NCI-H2081 (cell line): ENCODE measurements around the gene FADS2.

Experiments used
- DNase-seq, 2 experiments: peaks; one replicate each; lab custom pipeline; 2025; lab: John Stamatoyannopoulos, UW

Gene FADS2

DNA sequence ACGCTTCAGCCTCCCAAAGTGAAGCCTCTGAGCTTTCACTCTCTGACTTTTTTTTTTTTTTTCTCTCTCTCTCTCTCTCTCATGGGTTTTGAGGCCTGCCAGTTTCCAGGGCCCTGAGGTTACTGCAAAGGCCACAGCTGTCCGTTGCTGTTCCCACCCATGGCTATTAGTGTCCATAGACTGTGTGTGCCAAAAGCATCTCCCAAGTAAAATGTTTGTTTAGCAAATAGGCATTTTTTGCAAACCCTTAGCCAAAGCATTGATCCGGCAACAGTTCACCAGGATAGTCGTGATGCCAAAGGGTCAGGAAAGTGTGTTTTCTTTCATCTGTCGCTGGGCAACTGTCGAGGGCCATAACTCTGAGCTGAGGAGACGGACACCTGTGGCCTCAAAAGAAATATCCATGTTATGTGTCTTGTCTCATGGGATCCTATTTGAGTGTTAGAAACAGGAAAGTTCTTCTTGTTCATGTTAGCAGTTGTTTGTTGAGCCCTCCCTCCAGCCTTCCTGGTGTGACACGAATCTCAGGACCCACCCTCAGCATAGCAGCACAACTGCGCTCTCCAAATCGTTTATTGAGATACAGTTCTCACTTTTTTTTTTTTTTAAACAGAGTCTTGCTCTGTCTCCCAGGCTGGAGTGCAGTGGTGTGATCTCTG is 18.4 kb downstream of the FADS2 start:
- no peak for DNase-seq

DNA sequence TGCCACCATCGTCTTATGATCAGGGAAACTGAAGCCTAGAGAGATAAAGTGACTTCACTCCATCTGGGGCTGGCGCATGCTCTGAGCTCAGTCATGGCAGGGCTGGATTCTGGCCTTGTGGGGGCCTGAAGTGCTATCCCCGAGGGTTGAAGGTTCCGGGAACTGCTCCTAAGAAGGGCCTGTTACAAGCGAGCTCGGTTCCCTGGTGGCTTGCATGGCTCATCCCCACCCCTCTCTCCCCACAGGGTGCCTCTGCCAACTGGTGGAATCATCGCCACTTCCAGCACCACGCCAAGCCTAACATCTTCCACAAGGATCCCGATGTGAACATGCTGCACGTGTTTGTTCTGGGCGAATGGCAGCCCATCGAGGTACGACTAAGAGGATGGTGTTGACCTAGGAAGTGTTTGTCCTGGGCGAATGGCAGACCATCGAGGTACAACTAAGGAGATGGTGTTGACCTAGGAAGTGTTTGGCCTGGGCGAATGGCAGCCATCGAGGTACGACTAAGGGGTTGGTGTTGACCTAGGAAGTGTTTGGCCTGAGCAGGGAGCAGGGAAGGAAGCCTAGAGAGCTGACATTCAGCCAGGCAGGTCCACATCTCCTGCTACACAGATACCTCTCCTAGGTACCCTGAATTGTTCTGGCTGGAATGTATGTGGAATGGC is 19.9 kb downstream of the FADS2 start:
- no peak for DNase-seq

DNA sequence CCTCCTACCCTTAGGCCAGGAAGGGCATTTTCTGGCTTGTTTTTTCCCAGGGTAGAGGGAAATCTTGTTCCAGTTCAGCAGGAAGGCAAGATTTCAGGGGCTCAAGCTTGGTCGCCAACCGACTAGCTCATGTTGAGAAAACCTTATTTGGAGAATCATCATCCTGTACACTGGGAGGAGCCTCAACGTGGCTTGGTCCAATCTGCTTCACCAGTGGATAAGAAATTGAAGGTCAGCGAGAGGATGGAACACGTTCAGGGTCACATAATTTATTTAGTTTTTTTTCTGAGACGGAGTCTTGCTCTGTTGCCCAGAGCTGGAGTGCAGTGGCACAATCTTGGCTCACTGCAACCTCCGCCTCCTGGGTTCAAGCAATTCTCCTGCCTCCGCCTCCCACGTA is 20.5 kb downstream of the FADS2 start:
- DNase-seq = no peak

DNA sequence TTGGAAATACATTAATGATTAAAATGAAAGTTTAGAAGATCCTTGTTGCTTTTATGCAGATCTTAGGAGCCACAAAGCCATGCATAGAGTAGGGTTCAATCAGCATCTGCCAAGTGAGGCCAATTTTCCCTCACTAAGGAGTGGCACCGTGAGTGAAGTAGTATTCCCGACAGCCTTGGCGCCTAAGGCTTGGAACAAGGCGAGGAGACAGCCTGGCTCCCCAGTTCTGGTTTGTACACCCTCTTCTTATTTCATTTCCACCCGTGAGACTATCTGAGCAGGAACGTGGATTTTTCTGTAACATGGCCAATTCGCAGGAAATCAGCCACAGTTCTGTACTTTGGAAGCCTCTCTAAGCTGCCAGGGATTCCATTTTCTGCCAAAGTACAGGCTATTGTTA is 22.6 kb downstream of the FADS2 start:
- DNase-seq = no peak

DNA sequence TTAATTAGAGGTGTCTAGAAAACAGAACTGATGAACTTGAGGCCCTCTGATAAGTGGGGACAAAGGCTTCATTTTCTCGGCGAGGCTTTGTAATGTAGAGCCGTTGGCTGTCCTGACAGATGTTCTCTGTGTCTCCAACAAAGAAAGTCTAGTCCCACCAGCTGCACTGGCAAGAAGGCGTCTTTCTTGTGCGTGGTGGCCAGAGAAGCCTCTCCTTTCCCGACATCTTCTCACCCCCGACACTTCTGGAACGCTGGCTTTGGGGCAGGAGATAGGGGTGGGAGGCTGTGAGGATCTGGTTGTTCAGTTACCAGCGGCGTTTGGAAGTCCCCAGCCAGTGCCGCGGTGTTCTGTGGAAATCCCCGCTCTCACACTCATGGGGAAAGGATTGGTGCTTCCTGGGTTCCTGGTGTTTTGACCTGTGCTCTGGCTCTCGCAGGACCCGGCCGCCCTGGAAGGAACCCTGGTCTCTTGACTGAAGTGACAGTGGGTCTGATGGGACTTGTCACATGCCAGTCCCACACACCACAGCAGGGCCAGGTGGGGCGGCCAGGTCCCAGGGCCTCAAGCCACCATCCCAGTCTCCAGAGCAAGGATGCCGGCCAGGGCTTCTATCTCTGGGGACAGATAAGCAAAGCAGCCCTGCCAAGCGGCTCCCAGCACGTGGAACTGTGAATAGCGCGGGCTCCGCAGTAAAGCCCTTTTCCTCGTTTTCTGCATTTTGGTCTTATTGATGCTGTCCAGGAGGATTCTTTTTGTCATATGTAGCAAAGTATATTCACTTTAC is 23.2 kb downstream of the FADS2 start:
- DNase-seq = no peak

DNA sequence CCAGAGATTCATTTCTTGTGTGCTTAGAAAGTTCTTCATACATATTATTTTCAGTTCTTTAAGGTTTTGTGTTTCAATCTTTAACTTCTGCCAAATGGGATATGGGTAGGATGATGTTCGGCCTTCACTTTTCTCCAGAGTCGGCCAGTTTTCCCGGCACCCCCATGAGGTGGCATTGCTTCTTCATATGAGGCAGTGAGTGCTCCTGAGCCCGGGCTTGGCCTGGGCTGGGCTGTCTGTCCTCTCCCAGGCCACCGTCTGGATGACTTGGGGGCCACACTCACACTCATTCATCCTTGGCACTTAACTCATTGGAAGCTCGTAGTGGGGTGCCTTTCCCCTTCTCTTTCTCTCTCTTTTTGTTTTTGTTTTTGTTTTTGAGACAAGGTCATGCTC is 23.8 kb downstream of the FADS2 start:
- no peak for DNase-seq

DNA sequence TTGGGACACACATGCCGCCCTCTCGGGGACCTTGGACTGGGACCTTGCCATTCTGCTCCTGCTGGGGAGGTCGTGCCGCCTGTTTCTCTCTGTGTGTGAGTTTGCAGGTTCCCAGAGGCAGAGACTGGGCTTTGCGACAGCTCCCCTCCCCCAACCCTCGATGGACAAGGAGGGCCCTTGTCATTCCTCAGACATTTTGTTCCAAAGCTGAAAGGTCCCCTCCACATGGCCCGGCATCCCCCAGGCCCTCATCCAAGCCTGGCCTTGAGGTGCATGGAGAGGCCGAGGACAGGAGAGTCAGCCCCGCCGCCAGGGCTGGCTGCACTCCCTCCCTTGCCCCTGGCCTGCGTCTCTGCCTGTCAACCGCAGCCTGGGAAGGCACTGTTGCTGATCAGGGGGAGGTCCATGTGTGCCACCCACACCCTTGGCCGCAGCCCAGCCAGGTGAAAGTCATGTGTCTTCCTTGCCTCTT is 25.6 kb downstream of the FADS2 start:
- DNase-seq = no peak

DNA sequence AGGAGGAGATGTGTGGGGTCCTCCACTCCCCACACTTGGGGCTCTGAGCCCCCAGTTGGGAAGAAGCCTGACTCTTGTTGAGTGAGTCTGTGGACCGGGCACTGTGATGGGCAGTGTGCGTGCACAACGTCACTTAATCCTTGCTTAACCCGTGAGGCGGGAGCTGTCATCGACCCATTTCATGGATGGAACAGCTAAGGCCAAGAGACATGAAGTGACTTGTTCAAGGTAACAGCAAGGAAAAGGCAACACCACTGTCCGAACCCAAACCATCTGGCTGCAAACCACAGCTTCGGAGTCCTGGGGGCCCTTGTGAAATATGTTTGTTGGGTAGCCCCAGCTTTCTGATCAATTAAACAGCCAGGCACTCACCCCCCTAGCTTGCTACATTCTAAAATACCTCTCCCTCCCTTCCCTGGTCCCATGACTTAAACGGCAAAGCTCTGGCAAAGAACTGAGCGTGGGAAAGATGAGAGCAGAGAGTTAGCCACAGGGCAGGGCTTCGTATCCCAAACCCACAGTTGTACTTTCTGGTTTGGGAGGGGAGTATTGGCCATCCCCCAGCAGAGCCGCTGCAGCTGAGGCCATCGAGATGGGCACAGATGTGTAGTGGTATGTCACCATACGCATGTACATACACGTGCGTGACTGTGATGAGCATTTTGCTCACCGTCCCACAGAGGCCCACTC is 26.3 kb downstream of the FADS2 start:
- no peak for DNase-seq

DNA sequence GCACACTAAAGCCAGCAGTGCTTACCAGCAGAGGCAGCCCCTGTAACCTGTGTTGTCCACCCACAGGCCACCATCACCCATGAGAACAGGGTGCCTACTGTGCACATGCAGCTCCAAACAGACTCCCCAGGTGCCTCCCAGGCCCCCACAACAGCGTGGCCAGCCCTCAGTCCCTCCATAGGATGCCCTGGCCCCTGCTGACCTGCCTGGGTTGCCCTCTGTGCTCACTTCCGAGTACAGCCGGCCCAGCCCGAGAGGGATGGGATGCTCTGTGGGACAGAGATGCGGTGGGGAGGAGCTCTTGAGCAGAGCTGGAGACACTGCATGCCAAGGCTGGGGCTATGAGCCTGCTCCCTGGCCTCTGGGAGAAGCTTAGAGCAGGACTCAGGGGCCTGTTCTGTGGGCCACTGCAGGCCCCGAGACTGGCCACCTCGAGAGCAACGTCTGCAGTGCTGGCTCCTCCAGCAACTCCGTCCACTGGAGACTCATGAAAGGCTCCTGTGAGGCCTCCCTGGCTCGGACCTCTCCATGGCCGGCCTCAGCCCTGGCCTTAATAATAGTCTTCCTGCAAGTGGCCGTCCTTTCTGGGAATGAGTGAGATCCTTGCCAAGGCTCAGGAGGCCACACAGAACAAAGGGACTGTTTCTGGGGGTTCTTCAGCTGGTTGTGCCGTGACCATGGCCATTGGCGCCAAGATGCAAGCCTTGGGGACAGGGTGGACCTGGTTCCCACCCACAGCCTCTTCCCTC is 27.0 kb downstream of the FADS2 start:
- DNase-seq = no peak

DNA sequence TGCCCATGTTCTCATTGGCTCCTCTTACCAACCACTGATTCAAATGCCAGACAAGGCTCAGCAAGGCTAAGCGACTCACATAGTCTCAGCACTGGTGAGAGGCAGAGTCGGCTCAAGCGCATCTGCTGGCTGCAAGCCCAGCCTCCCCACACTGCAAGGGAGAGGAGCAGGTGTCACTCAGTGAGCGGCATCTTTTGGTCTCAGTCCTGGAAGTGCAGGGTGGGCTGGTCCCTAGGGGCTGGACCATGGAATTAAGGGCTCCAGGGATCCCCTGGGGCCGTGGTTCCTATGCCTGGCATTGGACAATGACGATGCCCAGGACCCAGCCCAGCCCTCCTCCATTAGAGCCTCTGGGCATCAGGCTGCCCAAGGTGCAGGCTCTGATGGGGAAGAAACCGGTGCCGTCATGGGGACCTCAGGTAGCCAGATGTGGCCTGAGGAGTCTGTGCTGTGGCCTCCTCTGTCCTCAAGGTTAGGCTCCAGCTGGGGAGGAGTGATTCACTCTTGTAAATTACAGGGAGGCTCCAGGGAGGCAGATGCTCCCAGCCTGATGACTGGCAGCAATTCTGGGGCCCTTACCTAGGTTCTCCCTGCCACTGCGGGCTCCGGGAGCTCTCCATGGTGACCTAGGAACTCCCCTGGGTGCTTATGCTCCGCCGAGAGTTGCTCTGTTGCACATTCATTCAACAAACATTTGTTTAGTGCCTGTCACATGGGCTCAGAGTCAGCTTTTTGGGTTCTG is 28.0 kb downstream of the FADS2 start:
- DNase-seq = peak in 1 of 2 experiments; percentile 5

DNA sequence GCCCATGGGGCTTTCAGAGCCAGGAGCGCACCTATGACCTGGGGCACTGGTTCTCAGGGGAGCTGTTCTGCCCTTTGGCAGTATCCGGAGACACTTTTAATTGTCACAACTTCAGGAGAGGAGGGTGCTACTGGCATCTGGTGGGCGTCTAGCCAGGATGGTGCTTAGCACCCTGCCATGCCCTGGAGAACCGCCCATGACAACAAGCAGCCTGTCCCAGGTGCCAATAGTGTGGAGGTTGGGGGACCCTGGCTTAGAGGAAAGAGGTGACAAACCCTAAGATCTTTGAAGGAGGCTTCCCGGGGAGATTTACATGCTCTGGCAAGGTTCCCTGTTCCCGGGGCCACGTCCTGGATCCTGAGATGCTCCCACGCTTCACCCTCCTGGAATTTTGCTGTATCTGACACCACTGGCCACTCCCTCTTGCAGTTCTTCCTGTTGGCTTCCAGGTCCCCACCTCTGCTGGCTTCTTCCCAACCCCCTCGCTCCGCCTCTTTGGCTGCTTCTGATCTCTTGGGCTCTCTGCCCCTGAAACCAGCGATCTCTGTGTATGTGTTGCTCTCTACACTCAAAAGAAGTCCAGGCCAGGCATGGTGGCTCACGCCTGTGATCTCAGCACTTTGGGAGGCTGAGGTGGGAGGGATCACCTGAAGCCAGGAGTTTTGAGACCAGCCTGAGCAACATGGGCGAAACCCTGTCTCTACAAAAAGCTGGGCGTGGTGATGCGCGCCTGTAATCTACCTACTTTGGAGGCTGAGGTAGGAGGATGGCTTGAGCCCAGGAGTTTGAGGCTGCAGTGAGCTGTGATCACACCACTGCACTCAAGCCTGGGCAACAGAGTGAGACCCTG is 32.2 kb downstream of the FADS2 start:
- peak in 1 of 2 experiments; percentile 16 for DNase-seq

DNA sequence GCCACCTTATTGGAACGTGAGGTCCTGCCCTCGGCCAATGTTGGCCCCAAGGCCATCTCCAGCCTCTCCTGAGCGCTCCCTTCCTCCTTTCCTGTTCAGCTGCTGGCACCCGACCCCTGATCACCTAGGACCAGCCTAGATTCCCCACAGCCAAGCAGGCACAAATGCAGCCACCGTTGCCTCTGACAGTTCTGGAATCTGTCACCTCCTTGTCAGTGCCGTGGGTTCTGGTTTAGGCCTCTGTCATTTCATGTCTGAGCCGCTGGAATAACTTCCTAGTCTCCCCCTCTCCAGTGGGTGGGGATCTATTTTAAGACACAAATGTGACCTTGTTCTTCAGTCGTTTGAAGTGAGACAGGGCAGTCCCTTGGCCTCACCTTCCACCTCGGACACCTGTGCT is 33.5 kb downstream of the FADS2 start:
- DNase-seq = no peak

DNA sequence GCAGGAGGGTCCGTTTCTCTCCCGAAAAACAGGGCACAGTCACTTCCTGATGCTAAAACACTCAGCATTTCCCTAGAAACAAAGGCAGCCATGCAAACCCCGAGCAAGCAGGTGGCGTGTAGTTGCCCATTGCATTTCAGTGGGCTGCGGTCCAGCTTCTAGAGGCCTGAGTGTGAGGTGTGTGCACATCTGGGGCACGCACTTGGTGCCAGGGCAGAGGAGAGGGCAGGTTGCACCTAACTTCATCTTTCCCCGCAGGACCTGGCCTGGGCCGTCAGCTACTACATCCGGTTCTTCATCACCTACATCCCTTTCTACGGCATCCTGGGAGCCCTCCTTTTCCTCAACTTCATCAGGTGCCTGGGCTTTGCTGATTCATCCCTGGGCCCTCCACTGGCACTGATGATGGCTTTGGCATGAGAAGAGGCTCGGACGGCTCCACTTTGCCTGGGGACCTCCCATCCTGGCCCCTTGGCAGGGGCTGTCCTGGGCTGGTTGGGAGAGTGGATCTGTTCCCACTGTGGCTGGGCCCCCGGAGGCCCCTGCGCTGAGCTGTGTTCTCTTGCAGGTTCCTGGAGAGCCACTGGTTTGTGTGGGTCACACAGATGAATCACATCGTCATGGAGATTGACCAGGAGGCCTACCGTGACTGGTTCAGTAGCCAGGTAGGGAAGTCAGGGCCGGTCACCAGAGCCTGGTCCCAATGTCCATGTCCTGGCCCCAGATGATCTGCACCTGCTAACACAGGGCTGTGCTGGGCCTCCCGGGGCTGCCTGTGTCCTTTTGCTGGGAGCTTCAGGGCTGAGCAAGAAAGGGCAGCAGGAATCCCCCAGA is 34.8 kb downstream of the FADS2 start:
- DNase-seq = no peak

DNA sequence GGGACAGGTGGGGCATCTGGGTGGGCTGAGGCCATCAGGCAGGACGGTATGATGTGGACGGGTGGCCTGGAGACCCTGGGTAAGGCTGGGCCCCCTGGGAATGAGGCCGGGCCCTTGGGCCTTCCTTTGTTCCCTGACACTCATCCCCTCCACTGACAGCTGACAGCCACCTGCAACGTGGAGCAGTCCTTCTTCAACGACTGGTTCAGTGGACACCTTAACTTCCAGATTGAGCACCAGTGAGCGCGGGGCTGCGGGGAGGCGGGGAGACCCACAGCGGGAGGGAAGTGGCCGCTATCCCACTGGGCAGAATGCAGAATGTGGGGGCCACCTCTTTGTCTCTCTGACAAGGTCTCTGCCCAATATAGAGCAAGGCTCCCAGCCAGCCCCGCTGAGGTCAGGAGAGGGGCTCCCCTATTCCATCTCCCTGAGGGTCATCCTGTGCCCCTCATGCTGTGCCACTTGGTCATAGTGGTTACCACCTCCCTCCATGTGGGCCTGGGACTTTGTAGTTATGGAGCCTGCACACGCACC is 35.5 kb downstream of the FADS2 start:
- no peak for DNase-seq

DNA sequence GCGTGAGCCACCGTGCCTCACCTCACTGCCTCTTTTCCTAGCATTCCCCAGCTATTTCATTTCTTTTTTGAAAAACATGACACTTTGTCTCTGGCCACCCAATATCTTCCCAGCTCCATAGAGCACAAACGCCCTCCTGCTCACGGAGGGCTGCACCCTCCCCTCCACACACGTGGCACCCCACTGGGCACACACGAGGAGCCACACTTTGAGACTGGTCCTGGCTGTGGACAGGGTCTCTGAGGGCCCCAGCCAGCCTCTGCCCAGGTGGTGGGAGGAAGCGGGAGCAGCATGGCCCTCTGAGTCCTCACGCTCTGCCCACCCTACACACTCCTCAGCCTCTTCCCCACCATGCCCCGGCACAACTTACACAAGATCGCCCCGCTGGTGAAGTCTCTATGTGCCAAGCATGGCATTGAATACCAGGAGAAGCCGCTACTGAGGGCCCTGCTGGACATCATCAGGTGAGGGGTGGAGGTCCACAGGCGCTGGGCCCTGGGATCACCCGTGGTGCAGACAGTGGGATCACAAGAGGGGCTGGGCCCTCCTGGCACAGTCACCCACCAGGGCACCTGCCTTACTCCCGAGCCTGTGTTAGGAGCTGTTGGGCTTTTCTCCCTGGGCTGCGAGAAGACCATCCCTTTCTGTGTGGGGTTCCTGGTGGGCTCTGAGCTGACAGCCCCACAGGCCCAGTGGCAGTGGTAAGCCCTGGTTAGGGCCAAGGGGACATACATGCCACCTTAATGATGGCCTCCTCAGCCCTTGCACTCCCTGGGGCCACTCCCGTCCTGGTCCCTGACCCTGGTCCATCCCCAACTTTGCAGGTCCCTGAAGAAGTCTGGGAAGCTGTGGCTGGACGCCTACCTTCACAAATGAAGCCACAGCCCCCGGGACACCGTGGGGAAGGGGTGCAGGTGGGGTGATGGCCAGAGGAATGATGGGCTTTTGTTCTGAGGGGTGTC is 37.0 kb downstream of the FADS2 start:
- DNase-seq = no peak

DNA sequence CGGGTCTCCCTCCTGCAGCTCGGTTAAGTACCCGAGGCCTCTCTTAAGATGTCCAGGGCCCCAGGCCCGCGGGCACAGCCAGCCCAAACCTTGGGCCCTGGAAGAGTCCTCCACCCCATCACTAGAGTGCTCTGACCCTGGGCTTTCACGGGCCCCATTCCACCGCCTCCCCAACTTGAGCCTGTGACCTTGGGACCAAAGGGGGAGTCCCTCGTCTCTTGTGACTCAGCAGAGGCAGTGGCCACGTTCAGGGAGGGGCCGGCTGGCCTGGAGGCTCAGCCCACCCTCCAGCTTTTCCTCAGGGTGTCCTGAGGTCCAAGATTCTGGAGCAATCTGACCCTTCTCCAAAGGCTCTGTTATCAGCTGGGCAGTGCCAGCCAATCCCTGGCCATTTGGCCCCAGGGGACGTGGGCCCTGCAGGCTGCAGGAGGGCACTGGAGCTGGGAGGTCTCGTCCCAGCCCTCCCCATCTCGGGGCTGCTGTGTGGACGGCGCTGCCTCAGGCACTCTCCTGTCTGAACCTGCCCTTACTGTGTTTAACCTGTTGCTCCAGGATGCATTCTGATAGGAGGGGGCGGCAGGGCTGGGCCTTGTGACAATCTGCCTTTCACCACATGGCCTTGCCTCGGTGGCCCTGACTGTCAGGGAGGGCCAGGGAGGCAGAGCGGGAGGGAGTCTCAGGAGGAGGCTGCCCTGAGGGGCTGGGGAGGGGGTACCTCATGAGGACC is 38.3 kb downstream of the FADS2 start:
- DNase-seq = no peak

DNA sequence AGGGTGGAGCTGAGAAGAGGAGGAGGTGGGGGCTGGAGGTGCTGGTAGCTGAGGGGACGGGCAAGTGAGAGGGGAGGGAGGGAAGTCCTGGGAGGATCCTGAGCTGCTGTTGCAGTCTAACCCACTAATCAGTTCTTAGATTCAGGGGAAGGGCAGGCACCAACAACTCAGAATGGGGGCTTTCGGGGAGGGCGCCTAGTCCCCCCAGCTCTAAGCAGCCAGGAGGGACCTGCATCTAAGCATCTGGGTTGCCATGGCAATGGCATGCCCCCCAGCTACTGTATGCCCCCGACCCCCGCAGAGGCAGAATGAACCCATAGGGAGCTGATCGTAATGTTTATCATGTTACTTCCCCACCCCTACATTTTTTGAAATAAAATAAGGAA is 38.9 kb downstream of the FADS2 start:
- no peak for DNase-seq
